Loucy (cell line): ENCODE data around the gene GOSR1.

ENCODE experiments used
- H2AFZ ChIP-seq: fragments of 200-600 bp; sonication (generic); 2 replicates; pipeline ENCODE4 v1.6.0; 2016; ENCODE audit warnings: antibody characterized with exemption, mild to moderate bottlenecking, low read length, moderate library complexity
- H3F3A ChIP-seq: fragments of 200-600 bp; 2 replicates; pipeline ENCODE4 v1.6.0; 2016; ENCODE audit warnings: antibody characterized with exemption, low read depth, mild to moderate bottlenecking
- H3K27me3 ChIP-seq: fragments of 200-600 bp; sonication (generic); 2 replicates; pipeline ENCODE4 v1.6.1; 2014; ENCODE audit warnings: low read length, mild to moderate bottlenecking; ENCODE audit not compliant: insufficient read depth, poor library complexity, severe bottlenecking
- H3K36me3 ChIP-seq: fragments of 200-600 bp; sonication (generic); 2 replicates; pipeline ENCODE4 v1.6.1; 2016; ENCODE audit warnings: low read length; ENCODE audit not compliant: insufficient read depth
- H3K4me1 ChIP-seq: fragments of 200-600 bp; sonication (generic); 2 replicates; pipeline ENCODE4 v1.5.1; 2014; ENCODE audit warnings: low read length, mild to moderate bottlenecking; ENCODE audit not compliant: insufficient read depth, poor library complexity, severe bottlenecking
- H3K4me2 ChIP-seq: fragments of 200-600 bp; sonication (generic); 2 replicates; pipeline ENCODE4 v1.6.0; 2014; ENCODE audit warnings: antibody characterized with exemption, low read length, low read depth, mild to moderate bottlenecking; ENCODE audit not compliant: poor library complexity, severe bottlenecking
- H3K4me3 ChIP-seq: fragments of 200-600 bp; sonication (generic); 2 replicates; pipeline ENCODE4 v1.5.1; 2014; ENCODE audit warnings: low read length, mild to moderate bottlenecking, mixed read lengths; ENCODE audit not compliant: poor library complexity, severe bottlenecking
- H3K79me2 ChIP-seq: fragments of 200-600 bp; sonication (generic); 2 replicates; pipeline ENCODE4 v1.6.1; 2014; ENCODE audit warnings: low read length; ENCODE audit not compliant: insufficient read depth
- H3K9ac ChIP-seq: fragments of 200-600 bp; sonication (generic); 2 replicates; pipeline ENCODE4 v1.6.0; 2014; ENCODE audit warnings: mild to moderate bottlenecking, low read depth, low read length, moderate library complexity; ENCODE audit not compliant: poor library complexity, severe bottlenecking
- H3K9me2 ChIP-seq: fragments of 200-600 bp; sonication (generic); replicated peaks from 2 replicates; pipeline ENCODE4 v1.6.1; 2016; ENCODE audit warnings: low read depth, low read length, mixed read lengths
- H3K9me3 ChIP-seq: fragments of 200-600 bp; sonication (generic); 2 replicates; pipeline ENCODE4 v1.6.1; 2014; ENCODE audit warnings: mild to moderate bottlenecking, antibody characterized with exemption, low read length, low read depth; ENCODE audit not compliant: insufficient read depth
- H4K20me1 ChIP-seq: fragments of 200-600 bp; sonication (generic); 2 replicates; pipeline ENCODE4 v1.6.0; 2014; ENCODE audit warnings: antibody characterized with exemption, low read length, mild to moderate bottlenecking; ENCODE audit not compliant: insufficient read depth, poor library complexity, severe bottlenecking
- CTCF ChIP-seq: fragments of 200-600 bp; sonication (generic); conservative IDR thresholded peaks from 2 replicates; pipeline ENCODE4 v1.5.1; 2014; ENCODE audit warnings: mild to moderate bottlenecking, antibody characterized with exemption, low read length
- EZH2phosphoT487 ChIP-seq: fragments of 200-600 bp; IDR thresholded peaks from 2 replicates; pipeline ENCODE4 v1.6.1; 2018; ENCODE audit warnings: antibody characterized with exemption, mild to moderate bottlenecking, moderate library complexity, borderline replicate concordance

The GOSR1 gene

GRCh38 chr17:30475206-30475605 lies 2.0 kb upstream of the GOSR1 start:
- H3K27me3 ChIP-seq, result no peaks in the 10 kb centered on the region
- no peaks in the 10 kb centered on the region for H3F3A ChIP-seq
- H3K9ac ChIP-seq, result no peak overlapping the region
- no peak overlapping the region for H2AFZ ChIP-seq
- no peaks in the 10 kb centered on the region for H3K9me2 ChIP-seq
- no peaks in the 10 kb centered on the region for H3K36me3 ChIP-seq
- peaks cover 14% of the 10 kb centered on the region for H3K4me1 ChIP-seq
- H3K4me3 ChIP-seq, result no peak overlapping the region
- TF ChIP-seq EZH2phosphoT487 (no peak), CTCF (no peak)
- H3K79me2 ChIP-seq, result peaks cover 29% of the 10 kb centered on the region
- no peaks in the 10 kb centered on the region for H3K9me3 ChIP-seq
- no peak overlapping the region for H3K4me2 ChIP-seq
- H4K20me1 ChIP-seq, result peaks cover 4% of the 10 kb centered on the region

- H3K36me3 ChIP-seq, result peaks cover 10% of the 10 kb centered on the region; the same call in 1 of the 2 replicates
- peak overlapping the region; percentile 90 for H3K4me2 ChIP-seq
- peak overlapping the region; percentile 98 for H3K9ac ChIP-seq
- TF ChIP-seq CTCF (no peak), EZH2phosphoT487 (no peak)
- H3K4me1 ChIP-seq, result peaks cover 14% of the 10 kb centered on the region
- no peaks in the 10 kb centered on the region for H3K9me3 ChIP-seq
- peak overlapping the region; percentile 99 for H2AFZ ChIP-seq
- no peaks in the 10 kb centered on the region for H3F3A ChIP-seq
- H3K9me2 ChIP-seq, result no peaks in the 10 kb centered on the region
- H3K79me2 ChIP-seq, result peaks cover 33% of the 10 kb centered on the region
- no peaks in the 10 kb centered on the region for H3K27me3 ChIP-seq
- peaks cover 4% of the 10 kb centered on the region for H4K20me1 ChIP-seq
- H3K4me3 ChIP-seq, result peak overlapping the region; percentile 95
Observed at GRCh38 chr17:30476726-30477082, 504 bp upstream of the GOSR1 start.

- peak overlapping the region; percentile 88 for H2AFZ ChIP-seq
- H3K4me2 ChIP-seq, result peak overlapping the region; percentile 95
- H3K9ac ChIP-seq, result peak overlapping the region; percentile 98
- H3K27me3 ChIP-seq, result no peaks in the 10 kb centered on the region
- peaks cover 14% of the 10 kb centered on the region for H3K4me1 ChIP-seq
- peaks cover 33% of the 10 kb centered on the region for H3K79me2 ChIP-seq
- H4K20me1 ChIP-seq, result peaks cover 4% of the 10 kb centered on the region
- peak overlapping the region; percentile 95 for H3K4me3 ChIP-seq
- no peaks in the 10 kb centered on the region for H3K9me3 ChIP-seq
- no peaks in the 10 kb centered on the region for H3K9me2 ChIP-seq
- TF ChIP-seq CTCF, result no peak
- TF ChIP-seq EZH2phosphoT487, result no peak
- peaks cover 16% of the 10 kb centered on the region; the same call in 1 of the 2 replicates for H3K36me3 ChIP-seq
- H3F3A ChIP-seq, result no peaks in the 10 kb centered on the region
Observed at GRCh38 chr17:30477774-30478115, 537 bp downstream of the GOSR1 start.
